HG03571 (cell line): Measurements from ENCODE around the gene TCF12.
"Not testable (repeated sequence)": the region's sequence is repeated elsewhere in the genome, so short reads cannot be mapped to it uniquely, and the experiment has no call there.

Experiments
- ATAC-seq: cut with Tn5 transposase; IDR thresholded peaks from one replicate; pipeline ENCODE4 v1.9.1; 2021; ENCODE audit not compliant: unreplicated experiment

Gene TCF12

DNA sequence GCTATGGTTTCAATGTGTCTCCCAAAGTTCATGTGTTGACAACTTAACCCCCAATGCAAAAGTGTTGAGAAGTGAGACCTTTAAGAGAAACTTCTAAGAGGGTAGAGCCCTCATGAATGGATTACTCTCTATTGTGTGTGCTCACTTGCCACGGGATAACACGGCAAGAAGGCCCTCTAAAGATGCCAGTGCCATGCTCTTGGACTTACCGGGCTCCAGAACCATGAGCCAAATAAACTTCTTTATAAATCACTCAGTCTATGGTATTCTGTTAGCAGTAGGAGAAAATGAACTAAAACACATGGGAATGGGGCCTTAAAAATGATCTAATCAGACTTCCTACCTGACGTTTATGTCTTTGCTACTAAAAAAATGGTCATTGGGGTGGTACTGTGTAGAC lies 2.6 kb upstream of the TCF12 start:
- no peak for ATAC-seq

DNA sequence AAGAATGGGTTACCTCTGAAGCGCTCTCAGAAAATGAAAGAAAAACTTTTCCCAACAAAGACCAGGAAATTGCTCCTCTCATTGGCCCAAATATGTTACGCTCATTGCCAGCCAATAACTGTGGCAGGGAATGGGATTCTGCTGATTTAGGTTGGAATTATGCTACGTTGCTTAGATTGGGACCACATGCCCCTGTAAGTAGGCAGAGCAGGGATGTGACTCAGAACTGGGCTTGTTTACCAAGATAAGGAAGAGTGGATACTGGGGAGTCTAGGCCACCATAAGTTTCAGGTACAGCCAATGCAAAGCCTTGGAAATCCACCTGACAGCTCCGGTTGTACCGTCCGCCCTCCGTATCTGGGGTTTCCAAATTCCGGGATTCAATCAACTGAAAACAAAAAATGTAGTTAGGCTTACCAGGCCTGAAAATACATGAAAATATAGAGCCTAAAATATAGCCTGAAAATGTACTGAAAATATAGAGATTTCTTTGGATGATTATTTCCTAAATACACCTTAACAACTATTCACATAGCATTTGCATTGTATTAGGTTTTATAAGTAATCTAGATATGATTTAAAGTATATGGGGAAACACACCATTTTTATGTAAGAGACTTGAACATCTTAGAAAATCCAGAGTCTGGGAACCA lies 1.5 kb upstream of the TCF12 start:
- no peak for ATAC-seq

DNA sequence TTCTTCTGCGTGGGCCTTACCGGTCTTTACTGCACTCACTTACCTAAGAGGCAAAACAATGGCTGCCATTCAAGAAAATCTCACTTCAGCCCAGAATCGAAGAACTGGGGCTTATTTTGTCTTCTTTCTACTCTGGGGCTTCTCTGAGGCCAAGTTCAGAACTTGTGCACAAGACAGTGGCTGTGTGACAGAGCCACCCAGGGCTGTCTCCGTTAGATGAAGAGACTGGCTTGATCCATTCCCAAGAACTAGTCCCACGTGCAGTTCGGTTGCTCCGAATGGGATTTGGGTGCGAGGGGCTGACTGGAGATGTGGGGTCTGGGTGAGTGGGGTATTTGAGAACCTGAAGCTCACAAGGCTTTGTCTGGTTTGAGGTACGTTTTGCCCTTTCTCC lies 795 bp upstream of the TCF12 start:
- no peak for ATAC-seq

DNA sequence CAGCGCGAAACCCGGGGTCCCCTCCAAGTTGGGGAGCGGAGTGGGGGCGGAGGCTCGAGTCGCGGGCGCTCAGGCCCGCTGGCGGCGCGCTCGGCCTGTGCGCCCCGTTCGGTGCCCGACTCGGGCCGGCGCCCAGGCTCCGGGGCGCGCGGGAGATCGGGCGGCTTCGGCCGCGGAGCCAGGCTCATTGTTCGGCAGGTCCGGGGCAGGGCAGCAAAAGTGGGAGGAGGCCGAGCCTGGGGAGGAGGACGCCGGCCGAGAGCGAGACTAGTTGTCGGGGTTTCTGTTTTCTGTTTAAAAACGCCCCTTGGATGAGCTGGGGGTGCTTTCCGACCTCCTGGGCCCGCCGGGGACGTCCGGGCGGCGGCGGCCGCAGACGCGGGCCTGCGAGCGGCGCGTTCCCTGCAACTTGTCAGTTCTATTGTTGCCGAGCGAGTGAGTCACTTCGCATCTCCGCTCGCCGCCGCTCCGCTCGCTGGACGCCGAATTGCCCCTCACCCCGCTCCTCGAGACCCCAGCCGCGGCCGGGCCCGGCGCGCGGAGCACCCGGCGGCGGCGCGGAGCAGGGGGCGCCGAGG lies 676 bp downstream of the TCF12 start:
- ATAC-seq: peak; percentile 20

DNA sequence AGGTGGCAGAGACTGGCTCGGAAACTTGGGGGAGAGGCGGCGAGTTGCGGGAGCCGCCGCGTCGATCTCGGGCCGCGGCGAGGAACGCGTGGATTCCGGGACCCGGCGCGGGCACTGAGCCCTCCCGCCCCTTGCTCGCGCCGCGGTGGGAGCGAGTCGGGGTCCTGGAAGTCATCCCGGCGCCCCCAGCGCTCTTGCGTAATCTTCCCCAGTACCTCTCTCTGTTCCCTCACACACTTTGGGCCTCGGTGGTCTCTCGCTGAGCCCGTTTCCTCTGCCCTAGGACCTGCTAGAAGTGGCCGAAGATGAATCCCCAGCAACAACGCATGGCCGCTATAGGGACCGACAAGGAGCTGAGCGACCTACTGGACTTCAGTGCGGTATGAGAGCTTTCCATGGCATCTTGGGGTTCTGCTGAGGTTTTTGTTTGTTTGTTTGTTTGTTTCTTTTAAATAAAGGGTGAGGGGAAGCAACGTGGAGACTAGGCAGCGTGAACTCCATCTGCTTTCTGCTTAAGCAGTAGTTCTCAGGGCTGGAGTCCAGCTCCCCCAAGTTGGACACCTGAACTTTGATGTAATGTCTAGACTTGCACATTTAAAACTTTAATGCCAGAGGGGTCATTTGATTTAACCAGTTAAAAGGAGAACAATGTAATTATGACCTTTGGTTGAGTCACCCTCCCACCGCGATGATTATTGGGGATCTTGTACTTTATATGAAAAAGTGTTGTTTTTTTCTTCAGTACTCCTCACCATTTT lies 1.3 kb downstream of the TCF12 start:
- ATAC-seq: peak; percentile 18

DNA sequence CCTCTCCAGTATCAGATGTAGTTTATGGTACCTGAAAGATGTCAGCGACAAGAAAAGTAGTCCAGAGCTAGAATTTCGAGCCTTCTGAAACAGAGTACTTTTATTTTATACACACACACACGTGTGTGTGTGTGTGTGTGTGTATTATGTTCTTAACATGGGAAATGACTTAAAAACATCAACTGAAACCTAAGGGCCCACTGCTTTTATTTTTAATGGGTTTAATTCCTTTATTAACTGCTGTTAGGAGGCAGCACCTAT lies 1.9 kb downstream of the TCF12 start:
- ATAC-seq: no peak

DNA sequence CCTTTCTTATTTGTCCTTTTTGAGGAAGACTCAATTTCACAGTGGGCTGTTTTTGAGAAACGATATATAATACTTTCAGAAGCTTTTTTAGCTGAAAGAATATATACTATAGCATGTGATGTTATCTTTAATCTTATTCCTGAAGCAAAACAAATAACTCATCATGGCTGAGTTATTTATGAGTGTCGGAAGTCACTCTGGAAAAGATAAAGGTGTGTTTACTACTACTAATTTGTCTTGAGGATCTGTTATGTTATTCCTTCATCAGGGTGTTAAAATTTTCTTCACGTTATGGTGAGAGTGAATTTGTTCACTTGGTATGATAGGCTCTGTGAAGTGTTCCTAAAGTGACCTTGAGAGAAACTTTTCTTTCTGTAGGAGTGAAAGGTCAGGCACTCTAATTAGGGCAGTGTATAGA lies 4.7 kb downstream of the TCF12 start:
- no peak for ATAC-seq

DNA sequence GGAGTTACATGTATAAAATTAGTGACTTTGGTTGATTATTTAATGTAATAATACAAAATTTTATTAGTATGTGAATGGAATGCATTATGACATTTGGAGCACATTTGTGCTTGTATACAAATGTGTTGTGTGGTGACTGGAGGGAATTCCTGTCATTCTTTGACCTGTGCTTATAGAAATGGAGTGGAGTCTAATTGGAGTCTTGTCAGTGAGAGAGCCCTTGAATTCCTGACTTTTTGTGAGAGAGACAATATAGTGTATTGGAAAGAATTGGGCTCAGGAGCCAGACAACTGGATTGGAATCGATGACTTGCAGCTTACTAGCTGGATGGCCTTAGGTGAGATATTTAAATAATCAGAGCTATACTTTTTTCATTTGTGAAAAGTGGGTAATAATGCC lies 9.4 kb downstream of the TCF12 start:
- ATAC-seq: no peak

DNA sequence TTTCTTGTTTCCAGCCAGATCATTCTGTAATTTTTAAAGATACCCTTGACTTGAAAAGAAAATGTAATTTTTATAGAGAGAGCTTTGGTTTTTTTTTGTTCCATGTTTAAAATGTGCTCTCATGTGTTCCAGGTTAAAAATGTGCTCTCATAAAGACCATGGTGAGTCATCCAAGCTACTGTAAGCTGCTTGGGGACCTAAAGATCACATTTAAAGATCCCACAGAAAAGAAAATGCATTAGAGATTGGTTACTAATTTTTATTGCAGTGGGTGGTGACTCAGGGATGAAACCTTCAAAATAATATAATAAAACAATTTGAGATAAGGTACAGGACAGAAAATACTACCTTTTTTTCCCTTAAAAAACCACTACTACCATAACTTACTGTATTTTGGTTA lies 11.0 kb downstream of the TCF12 start:
- ATAC-seq: no peak

DNA sequence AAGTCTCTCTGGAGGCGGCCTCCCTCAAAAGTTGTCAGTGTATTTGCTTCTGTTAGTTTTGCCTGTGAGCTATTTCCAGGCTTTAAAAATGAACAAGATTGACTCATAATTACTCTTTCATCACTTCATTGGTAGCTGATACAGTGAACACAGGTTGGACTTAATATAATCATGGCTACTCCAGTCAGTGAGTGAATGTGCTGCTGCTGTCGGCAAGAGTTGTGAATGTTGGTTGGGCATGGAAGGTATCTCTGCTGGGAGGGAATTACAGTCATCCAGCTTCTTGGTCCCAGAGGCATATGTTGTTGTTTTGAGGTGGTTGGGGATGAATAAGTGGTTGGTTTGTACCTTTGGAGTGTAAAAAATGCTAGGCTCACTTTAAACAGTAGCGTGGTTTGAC lies 11.5 kb downstream of the TCF12 start:
- no peak for ATAC-seq

DNA sequence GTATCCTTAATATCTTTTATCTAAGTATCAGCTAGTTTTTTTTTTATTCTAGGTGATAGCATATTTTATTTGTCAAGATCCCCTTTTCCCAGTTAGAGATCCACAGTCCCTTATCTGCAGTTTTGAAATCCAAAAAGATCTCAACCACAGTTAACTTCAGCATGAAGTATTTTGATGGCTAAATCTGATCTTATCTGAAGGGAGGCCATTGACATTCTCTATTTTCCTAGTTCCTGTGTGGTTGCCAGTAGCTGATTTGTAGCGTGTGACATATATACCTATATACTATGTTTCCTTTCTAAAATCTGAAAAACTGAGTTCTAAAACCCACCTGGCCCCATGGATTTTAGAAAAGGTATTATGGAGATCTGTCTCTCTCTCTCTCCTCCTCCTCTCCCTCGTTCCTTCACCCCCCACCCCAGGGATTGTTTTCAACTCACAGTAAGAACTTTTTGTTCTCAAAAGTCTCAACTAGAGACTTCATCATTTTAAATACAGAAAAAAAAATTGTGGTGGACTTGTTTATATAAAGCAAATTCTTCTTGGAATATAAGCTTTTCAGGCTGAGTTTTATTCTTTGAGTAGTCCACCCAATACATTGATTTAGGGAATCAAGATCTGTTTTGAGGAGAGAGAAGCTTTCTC lies 12.3 kb downstream of the TCF12 start:
- ATAC-seq: no peak

DNA sequence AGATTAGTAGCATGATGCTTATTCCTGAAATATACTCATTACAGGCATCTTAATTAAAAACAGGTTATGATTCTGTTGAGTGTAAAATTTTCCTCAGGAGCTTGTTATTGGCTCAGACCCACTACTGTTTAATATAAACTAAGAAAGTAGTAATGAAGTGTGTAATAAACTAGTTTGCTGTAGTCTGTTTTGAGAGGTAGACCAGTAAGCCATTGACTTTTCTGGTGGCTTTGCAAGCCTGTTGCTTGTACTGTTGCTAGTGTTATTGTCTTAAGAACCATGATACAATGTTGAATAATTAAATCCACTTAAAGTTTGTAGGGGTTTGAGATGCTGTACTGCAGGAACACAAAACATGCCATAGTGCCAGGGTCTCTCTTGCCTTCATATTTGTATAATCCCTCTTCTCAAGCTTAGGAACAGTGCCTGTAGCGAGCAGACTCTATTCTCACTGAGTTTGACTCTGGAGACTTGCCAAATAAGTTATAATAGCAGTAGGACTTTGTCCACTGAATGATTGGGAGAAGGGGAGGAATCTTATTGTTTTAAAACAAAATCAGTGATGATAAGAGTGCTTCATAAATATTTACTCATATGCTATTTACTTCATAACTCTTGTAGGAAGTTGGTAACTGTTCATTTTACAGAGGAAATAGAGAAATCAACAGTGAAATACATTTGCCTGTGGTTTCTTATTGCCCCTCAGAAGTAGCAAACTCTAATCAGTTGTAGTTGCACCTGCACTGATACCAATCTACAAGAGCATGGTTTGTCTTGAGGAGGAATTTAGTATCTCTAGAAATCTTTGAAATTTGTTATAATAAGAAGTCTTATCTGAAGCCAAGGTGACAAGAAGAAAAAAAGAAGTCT lies 13.4 kb downstream of the TCF12 start:
- no peak for ATAC-seq

DNA sequence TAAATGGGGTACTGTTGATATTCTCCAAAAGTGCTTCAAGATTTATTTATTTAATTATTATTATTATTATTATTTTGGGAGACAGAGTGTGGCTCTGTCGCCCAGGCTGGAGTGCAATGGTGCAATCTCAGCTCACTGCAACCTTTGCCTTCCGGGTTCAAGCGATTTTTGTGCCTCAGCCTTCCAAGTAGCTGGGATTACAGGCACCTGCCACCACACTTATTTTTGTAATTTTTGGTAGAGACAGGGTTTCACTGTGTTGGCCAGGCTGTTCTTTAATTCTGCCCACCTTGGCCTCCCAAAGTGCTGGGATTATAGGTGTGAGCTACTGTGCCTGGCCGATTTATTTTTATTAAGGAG lies 14.0 kb downstream of the TCF12 start:
- not testable (repeated sequence) for ATAC-seq

DNA sequence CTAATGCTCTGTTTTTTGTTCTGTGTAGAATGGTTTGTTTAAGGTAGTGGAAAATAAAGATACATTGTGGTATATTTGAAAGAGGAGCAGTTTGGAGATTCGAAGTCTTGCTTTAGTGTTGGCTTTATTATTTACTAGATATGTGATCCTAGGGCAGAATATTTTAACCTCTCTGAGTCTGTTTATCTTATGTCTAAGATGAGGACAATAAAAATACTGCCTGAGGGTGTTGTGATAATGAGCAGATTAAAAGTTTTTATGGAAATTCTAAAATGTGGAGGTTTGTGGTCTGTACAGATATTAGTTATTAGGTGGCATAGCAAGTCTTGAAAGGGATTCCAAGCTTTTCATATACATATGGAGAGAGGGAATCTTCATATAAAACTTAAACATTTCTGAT lies 15.0 kb downstream of the TCF12 start:
- ATAC-seq: no peak

DNA sequence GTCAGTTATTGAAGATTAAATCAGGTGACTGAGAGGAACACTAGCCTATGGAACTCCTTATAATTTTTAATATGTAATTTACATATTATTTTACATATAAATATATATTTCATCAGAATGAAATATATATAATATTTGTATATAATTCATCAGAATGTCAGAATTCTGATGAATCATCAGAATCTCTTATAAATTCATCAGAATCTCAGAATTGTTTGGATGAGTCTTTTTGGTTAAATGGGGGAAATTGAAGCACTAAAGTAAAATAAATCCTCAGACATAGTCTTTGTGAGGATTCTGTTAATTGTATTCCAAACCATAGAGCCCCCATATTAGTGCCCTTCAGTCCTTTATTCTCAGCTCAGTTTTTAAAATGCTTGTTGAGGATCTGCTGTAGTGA lies 15.4 kb downstream of the TCF12 start:
- no peak for ATAC-seq

DNA sequence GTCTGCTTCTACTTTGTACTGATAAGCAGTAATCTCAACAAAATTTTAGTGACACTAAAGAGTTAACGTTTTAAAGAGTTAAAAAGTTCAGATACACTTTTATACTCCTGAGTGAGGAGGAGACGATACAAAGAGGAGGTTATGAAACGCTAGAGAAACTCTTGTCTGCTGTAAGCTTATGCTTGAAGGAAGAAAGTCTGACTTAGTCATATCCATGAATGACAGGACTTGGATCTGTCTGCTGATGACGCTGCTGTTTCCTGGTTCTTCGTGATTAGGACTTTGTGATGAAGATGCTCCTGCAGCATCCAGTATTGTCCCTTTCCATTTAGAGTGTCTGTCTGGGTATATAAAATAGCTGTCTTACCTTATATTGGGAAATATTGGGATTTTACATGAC lies 15.8 kb downstream of the TCF12 start:
- ATAC-seq: no peak

DNA sequence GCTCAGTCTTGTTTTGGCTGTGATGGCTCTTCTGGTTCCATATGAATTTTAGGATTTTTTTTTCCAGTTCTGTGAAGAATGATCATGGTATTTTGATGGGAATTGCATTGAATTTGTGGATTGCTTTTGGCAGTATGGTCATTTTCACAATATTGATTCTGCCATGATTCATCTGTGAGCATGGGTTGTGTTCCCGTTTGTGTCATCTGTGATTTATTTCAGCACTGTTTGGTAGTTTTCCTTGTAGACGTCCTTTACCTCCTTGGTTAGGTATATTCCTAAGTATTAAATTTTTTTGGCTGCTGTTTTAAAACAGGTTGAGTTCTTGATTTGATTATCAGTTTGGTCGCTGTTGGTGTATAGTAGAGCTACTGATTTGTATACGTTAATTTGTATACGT lies 18.5 kb downstream of the TCF12 start:
- no peak for ATAC-seq

DNA sequence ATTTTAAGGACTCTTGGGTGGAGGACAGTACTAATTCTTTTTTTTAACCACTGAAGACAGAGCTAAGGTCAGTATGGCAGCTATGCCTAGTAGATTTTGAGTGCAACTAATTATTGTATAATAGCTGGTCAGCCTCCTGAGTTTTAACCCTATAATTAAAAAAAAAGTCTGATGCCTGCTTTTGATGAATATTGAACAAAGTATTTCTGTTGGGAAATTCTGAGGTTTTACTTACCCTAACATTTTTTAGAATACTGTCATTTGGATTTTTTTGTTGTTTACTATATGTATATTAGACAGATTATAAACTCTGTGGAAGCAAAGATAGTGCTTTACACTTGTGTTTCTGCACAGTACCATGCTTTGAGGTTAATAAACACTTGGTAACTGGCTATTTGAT lies 20.8 kb downstream of the TCF12 start:
- ATAC-seq: no peak

DNA sequence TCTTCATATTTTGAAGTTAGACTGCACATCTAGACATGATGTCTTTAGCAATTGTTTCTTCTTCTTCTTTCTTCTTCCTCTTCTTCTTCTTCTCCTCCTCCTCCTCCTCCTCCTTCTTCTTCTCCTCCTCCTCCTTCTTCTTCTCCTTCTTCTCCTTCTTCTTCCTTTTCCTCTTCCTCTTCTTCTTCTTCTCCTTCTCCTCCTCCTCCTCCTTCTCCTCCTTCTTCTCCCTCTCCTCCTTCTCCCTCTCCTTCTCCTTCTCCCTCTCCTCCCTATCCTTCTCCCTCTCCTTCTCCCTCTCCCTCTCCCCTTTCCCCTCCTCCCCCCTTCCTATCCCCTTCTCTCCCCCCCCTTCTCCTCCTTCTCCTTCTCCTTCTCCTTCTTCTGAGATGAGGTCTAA lies 21.9 kb downstream of the TCF12 start:
- no peak for ATAC-seq

DNA sequence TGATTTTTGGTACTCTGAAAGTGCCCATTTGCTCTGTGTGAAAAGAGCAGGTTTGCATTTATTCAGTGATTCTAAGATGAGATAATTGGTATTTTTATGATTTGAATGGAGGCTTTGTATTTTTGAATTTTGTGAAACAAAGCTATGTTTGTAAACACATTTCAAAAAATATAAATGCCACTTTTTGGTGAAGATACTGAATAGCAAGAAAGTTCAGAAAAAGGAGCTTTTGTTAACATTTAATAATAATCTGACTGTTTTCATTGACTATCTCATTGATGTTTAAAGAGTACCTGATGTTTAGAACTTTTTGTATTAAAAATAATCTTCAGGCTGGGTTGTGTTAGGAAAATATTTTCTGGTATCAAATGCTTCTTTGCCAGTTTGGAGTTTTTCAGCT lies 23.7 kb downstream of the TCF12 start:
- ATAC-seq: no peak

DNA sequence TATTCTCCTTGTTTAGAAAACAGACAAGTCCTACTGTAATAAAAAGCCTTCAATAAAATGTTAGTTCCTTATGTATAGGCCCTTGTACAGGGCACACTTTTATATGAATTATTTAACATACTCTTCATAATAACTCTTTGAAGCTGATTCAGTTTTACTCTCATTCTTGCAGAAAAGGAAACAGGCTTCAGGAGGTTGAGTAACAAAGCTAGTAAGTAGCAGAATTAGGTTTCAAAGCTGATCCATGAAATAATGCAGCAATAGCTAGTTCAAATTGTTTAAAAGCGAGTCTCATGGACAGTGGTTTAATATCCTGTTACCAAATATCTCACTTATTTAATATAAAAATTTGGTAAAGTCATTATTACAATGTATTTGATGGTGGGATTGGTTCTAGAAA lies 25.0 kb downstream of the TCF12 start:
- no peak for ATAC-seq
